PC-9 (cell line): ENCODE measurements around the gene ANO1. TPM values are rescaled to one million over a fixed set of nuclear protein-coding genes. Genes with fewer than 3 reads are reported as not detected.

Source experiments
- BruUV-seq: library from RNA; stranded (reverse); fragments of 400-500 nt; replicated peaks from 2 replicates; lab custom pipeline; 2021; lab: Mats Ljungman, UMichigan
- CTCF ChIA-PET: fragments of 300-600 bp; sonication (Branson Sonifier 250); formaldehyde crosslinking; loops from one replicate; lab custom pipeline; 2022; ENCODE audit warnings: antibody characterized with exemption; lab: Charles Lee
- POLR2A ChIA-PET: fragments of 300-600 bp; sonication (Branson Sonifier 250); formaldehyde crosslinking; loops from one replicate; lab custom pipeline; 2022; ENCODE audit warnings: antibody characterized with exemption; ENCODE audit not compliant: unreplicated experiment; lab: Charles Lee
- DNase-seq, 2 experiments: peaks; one replicate each; pipeline versions ENCODE4 v3.0.0 to v3.0.0-alpha.2; 2015 to 2022; ENCODE audit warnings: mixed read lengths in 1 of 2
- H2AFZ ChIP-seq: fragments of 200-600 bp; sonication (generic); 2 replicates; pipeline ENCODE4 v1.8.1; 2017; ENCODE audit warnings: antibody characterized with exemption
- H3F3A ChIP-seq: fragments of 200-600 bp; sonication (generic); 2 replicates; pipeline ENCODE4 v1.8.1; 2017; ENCODE audit warnings: antibody characterized with exemption, mild to moderate bottlenecking, low read depth; ENCODE audit not compliant: insufficient read depth
- H3K27ac ChIP-seq: fragments of 200-600 bp; sonication (generic); 2 replicates; pipeline ENCODE4 v1.6.1; 2016; ENCODE audit warnings: mixed run types
- H3K27me3 ChIP-seq: fragments of 200-600 bp; sonication (generic); 2 replicates; pipeline ENCODE4 v1.6.1; 2016; ENCODE audit warnings: low read depth, mixed run types; ENCODE audit not compliant: insufficient read depth
- H3K36me3 ChIP-seq: fragments of 200-600 bp; sonication (generic); 2 replicates; pipeline ENCODE4 v1.6.1; 2016; ENCODE audit warnings: low read depth, mixed run types
- H3K4me1 ChIP-seq: fragments of 200-600 bp; sonication (generic); replicated peaks from 2 replicates; pipeline ENCODE4 v1.6.1; 2016; ENCODE audit warnings: mixed run types; ENCODE audit not compliant: insufficient read depth
- H3K4me2 ChIP-seq: fragments of 200-600 bp; sonication (generic); 2 replicates; pipeline ENCODE4 v1.6.1; 2017; ENCODE audit warnings: mixed run types
- H3K4me3 ChIP-seq: fragments of 200-600 bp; sonication (generic); 2 replicates; pipeline ENCODE4 v1.6.1; 2016; ENCODE audit warnings: mixed run types
- H3K79me2 ChIP-seq: fragments of 200-600 bp; sonication (generic); 2 replicates; pipeline ENCODE4 v1.6.1; 2017; ENCODE audit warnings: low read depth, mixed run types
- H3K9me2 ChIP-seq: fragments of 200-600 bp; sonication (generic); 2 replicates; pipeline ENCODE4 v1.8.1; 2017; ENCODE audit warnings: mild to moderate bottlenecking; ENCODE audit not compliant: insufficient read depth
- H3K9me3 ChIP-seq: fragments of 200-600 bp; sonication (generic); 2 replicates; pipeline ENCODE4 v1.8.1; 2016; ENCODE audit warnings: low read depth; ENCODE audit not compliant: insufficient read depth
- H4K20me1 ChIP-seq: fragments of 200-600 bp; sonication (generic); 2 replicates; pipeline ENCODE4 v1.8.1; 2017; ENCODE audit not compliant: insufficient read depth
- EZH2 ChIP-seq: fragments of 200-600 bp; sonication (generic); IDR thresholded peaks from 2 replicates; pipeline ENCODE4 v1.8.0; 2017; ENCODE audit warnings: antibody characterized with exemption, low read depth
- intact Hi-C: fragments of 100-400 bp; cut with micrococcal nuclease; formaldehyde crosslinking; loops from one replicate; pipeline ENCODE4 v1.10.0; 2022; ENCODE audit not compliant: unreplicated experiment
- total RNA-seq: library from RNA; stranded (reverse); gene quantifications from 2 replicates; pipeline ENCODE4 v1.2.3, GENCODE V29; 2021
- TF ChIP-seq, protein P1 (sequence below): fragments of 200-600 bp; sonication (generic); conservative IDR thresholded peaks from 2 replicates; pipeline ENCODE4 v1.6.1; 2017; ENCODE audit warnings: mixed run types, antibody characterized with exemption, mild to moderate bottlenecking, moderate library complexity

ANO1 gene
- total RNA-seq, 1 experiment from 2014 or later = 107 TPM

DNA sequence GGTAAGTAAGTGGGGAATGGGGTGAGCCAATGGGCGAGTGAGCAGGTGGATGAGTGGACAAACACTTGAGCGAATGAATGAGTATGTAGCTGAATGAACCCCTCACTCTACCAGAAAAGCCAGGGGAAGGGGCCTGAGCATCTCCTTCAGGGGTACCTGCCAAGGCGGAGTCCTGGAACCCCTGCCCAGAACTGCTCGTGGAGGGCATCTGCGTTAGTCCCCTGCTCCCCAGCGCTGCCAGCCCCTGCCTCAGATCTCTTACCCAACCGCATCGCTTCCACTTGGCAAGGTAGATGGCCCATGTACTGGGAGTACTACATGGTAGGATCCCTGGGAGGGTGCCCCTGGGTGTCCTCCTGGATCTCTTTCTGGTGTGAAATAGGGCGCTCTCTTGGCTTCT is 7.4 kb upstream of the ANO1 start:
- CTCF ChIA-PET = no interaction called here
- no peak overlapping the region for H3K4me3 ChIP-seq
- intact Hi-C loops = no loop called here
- H3K27ac ChIP-seq = peak overlapping the region; percentile 65
- DNase-seq = no peak
- no peaks in the 10 kb centered on the region for H3K9me3 ChIP-seq
- peaks cover 9% of the 10 kb centered on the region; the same call in 1 of the 2 replicates for H3K79me2 ChIP-seq
- H2AFZ ChIP-seq = no peak overlapping the region
- H3F3A ChIP-seq = peaks cover 38% of the 10 kb centered on the region
- peak overlapping the region; percentile 31 for H3K4me2 ChIP-seq
- POLR2A ChIA-PET = no interaction called here
- H4K20me1 ChIP-seq = no peaks in the 10 kb centered on the region
- no peaks in the 10 kb centered on the region for H3K27me3 ChIP-seq
- TF ChIP-seq EZH2 = no peak
- TF ChIP-seq, protein P1, sequence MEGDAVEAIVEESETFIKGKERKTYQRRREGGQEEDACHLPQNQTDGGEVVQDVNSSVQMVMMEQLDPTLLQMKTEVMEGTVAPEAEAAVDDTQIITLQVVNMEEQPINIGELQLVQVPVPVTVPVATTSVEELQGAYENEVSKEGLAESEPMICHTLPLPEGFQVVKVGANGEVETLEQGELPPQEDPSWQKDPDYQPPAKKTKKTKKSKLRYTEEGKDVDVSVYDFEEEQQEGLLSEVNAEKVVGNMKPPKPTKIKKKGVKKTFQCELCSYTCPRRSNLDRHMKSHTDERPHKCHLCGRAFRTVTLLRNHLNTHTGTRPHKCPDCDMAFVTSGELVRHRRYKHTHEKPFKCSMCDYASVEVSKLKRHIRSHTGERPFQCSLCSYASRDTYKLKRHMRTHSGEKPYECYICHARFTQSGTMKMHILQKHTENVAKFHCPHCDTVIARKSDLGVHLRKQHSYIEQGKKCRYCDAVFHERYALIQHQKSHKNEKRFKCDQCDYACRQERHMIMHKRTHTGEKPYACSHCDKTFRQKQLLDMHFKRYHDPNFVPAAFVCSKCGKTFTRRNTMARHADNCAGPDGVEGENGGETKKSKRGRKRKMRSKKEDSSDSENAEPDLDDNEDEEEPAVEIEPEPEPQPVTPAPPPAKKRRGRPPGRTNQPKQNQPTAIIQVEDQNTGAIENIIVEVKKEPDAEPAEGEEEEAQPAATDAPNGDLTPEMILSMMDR = no peak
- H3K36me3 ChIP-seq = no peaks in the 10 kb centered on the region
- H3K4me1 ChIP-seq = peaks cover 67% of the 10 kb centered on the region
- no peaks in the 10 kb centered on the region for H3K9me2 ChIP-seq
- BruUV-seq = no TSS peak

DNA sequence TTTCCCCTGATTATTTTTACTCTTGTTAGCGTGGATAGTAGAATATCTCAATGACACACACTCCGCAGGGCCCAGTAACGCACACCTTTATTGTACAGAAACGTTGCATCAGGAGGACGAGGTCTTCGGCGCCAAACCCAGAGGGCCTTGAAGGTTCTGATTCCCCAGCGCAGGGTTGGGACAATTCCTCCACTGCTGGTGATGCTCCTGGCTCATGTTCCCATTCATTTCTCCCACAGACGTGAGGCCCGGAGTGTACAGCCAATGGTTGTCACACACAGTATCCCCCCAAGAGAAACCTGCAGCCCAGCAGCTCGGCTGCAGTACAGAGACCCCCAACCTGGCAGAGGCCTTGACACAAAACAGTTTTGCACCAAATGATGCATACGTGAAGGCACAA is 6.1 kb upstream of the ANO1 start:
- CTCF ChIA-PET = interaction anchor here (0.7 kb wide), 1 partner anchor 17 kb away, joined by 3 read pairs; no protein-coding TSS in a partner anchor
- peaks cover 66% of the 10 kb centered on the region for H3K4me1 ChIP-seq
- no peaks in the 10 kb centered on the region for H3K27me3 ChIP-seq
- peaks cover 9% of the 10 kb centered on the region for H3K79me2 ChIP-seq
- H2AFZ ChIP-seq = no peak overlapping the region
- no peak overlapping the region for H3K4me2 ChIP-seq
- H3K4me3 ChIP-seq = no peak overlapping the region
- TF ChIP-seq, protein P1 = no peak
- no peak for TF ChIP-seq EZH2
- no peaks in the 10 kb centered on the region for H3K9me3 ChIP-seq
- peak overlapping the region; percentile 65; the same call in 1 of the 2 replicates for H3K27ac ChIP-seq
- no peaks in the 10 kb centered on the region for H3K9me2 ChIP-seq
- H4K20me1 ChIP-seq = no peaks in the 10 kb centered on the region
- H3F3A ChIP-seq = peaks cover 35% of the 10 kb centered on the region
- BruUV-seq = no TSS peak
- DNase-seq = no peak
- intact Hi-C loops = no loop called here
- no peaks in the 10 kb centered on the region for H3K36me3 ChIP-seq
- POLR2A ChIA-PET = no interaction called here

DNA sequence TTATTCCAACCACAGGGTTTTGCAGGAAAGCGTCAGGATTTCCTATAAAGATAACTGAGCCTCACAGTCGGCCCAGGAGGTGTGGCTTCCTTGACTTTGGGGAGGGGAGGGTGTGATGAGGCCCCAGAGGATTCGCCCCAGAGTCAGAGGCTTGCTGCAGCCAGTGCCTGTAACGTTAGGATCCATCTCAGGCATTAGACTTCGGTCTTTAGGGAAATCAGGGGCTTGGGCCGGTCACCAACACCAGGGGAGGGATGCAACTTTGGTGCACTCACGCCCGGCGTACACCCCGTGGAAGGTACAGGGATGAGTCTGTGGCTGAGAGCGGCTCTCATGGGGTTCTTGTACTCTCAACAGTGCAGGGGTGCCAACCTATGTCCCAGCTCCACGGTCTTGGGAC is 5.7 kb upstream of the ANO1 start:
- no peaks in the 10 kb centered on the region for H4K20me1 ChIP-seq
- H3K27me3 ChIP-seq = no peaks in the 10 kb centered on the region
- POLR2A ChIA-PET = no interaction called here
- BruUV-seq = no TSS peak
- H3K4me3 ChIP-seq = no peak overlapping the region
- no peak overlapping the region for H3K27ac ChIP-seq
- CTCF ChIA-PET = no interaction called here
- TF ChIP-seq, protein P1 = no peak
- H3K36me3 ChIP-seq = no peaks in the 10 kb centered on the region
- peaks cover 30% of the 10 kb centered on the region for H3F3A ChIP-seq
- peaks cover 13% of the 10 kb centered on the region for H3K79me2 ChIP-seq
- H2AFZ ChIP-seq = no peak overlapping the region
- intact Hi-C loops = no loop called here
- DNase-seq = no peak
- H3K9me2 ChIP-seq = no peaks in the 10 kb centered on the region
- H3K4me1 ChIP-seq = peaks cover 66% of the 10 kb centered on the region
- no peaks in the 10 kb centered on the region for H3K9me3 ChIP-seq
- no peak overlapping the region for H3K4me2 ChIP-seq
